Hepatic stellate cell (primary cell): ENCODE data around the gene LYZL6.
"Not testable (repeated sequence)": the region's sequence is repeated elsewhere in the genome, so short reads cannot be mapped to it uniquely, and the experiment has no call there.

Source experiments
- DNase-seq: peaks from one replicate; pipeline ENCODE4 v3.0.0; 2011; ENCODE audit warnings: low spot score

LYZL6 gene

DNA sequence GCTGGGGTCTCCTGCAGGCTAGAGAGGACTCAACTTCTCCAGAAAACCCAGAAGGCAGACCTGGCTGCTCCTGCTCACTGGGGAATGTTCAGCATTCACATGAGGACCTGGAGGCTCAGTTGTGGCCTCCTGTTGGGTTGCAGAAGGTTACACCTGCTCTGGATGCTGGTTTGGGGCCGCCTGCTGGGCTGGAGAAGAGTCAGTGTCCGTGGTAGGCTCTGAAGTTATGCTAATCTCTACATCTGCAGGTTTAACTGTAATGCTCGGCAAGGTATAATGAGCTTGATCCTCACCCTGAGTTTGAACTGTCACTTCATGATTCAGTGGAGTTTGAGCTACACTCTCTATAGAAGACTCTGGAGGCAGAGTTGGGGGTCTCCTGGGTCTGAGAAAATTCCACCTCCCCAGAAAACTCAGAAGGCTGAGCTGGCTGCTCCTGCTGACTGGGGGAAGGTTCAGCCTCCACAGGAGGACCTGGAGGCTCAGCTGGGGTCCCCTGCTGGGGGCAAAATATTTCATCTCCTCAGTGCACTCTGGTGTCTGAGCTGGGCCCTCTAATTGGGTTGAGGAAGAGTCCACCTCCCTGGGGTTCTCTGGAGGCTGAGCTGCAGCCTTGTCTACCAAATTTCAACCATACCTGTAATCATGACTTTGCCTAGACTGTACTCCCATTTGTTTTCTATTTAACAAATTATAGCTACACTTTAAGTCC is 36.4 kb downstream of the LYZL6 start:
- no peak for DNase-seq

DNA sequence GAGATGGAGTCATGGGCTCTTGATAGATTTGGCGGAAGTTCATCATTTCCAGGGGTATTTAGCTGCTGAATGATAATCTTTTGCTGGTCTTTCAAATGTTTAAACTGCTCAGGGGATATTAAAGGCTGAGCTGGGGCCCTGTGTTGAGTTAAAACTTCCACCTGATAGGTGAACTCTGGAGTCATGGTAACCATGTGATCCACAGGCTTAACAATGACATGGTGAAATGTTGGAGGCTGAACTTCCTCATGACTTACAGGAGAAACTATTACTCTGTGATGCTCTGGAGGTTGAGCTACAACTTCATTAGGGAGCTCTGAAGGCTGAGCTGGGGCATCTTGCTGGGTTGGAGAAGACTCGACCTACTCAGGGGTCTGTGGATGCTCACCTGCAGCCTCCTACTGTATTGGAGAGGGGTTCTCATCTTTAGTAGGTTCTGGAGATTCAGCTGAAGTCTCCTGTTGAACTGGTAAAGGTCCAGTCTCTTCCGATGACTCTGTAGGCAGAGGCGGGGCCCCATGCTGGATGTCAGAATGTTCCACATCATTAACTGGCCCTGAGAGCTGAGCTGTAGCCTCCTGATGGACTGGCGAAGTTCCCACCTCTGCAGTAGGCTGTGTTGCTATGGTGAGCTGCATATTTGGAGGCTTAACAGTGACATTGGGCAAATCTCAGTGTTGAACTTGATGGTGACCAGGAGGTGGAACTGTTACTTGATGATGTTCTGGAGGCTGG is 37.2 kb downstream of the LYZL6 start:
- DNase-seq: no peak

DNA sequence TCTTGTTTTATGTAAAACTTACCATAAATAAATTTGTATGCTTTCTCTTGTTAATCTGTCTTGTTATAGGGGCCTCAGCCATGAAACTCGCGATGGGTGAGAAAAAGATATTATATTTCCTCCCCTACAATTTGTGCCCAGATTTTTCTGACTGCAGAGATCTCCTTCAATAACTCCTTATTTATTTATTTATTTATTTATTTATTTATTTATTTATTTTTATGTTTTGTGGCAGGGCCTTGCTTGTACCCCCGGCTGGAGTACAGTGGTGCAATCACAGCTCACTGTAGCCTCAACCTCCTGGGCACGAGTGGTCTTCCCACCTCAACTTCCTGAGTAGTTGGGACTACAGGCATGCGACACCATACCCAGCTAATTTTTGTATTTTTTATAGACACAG is 40.1 kb downstream of the LYZL6 start:
- DNase-seq: no peak

DNA sequence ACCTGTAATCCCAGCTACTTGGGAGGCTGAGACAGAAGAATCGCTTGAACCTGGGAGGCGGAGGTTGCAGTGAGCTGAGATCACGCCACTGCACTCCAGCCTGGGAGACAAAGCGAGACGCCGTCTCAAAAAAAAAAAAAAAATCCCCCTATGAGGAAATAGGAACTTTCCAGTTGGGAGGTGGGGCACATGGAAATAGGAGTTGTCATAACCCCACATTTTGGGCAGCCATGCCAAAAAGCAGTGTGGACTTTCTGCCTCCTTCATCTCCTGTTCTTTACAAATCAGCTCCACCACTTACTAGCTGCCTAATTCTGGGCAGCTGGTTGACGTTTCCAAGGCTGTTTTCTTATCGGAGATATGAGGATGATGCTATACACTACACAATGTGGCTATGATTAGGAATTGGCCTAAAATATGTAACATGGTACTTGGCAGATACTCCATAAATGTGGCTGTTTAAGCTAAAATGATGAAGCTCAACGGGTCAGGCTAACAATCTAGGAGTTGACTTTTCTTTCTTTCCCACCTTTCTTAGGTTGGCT is 41.8 kb downstream of the LYZL6 start:
- DNase-seq: no peak

DNA sequence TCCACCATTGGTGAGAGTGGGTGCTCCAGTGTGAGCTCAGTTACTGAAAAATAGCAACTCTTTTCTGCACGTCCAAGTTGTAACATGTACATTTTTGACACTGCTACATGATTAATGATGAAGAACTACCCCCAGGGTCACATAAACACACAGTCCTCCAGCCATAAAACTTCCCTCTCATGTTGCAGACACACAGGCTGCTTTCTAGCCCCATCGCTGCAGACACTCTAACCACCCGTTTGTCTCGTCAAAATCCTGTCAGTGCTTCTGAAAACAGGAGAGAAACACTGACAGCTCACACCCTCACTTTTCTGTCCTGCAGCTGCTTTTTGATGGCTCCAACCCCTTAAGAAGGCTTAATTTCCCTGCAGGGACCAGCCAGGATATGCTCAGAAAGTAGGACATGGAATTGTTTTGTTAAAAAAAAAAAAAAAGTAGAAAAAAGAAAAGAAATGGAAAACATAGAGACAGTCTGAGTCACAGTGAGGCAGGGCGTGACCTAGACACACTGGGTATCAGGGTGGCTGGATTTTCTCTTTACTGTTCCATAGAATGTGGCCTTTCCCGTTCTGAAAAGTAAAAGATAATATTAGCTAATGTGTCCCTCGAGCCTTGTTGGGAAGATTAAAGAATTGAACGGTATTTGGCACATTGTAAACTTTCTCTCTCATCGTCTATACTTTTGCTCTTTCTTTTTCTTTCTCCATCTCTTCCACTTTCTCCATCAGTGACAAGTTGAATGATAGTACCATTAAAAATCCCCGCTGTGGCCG is 42.6 kb downstream of the LYZL6 start:
- peak; percentile 24 for DNase-seq

DNA sequence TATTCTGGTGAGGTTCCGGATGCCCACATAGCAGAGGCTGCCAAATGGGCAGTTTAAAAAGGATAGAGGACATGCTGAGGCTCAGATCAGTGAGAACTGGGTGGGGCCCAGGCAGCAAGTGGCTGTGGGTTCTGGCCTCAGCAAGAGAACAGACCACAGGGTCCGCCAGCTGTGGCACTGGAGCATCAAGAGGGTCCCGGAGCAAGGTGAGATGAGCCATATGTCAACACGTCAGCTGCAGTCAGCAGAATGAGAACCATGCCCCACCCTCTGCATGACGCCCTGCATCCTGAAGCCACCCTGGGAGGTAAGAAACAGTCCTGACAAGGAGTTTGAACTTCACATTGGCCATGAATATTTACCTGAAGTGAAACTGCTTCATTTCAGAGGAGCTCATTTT is 43.2 kb downstream of the LYZL6 start:
- DNase-seq: no peak

GRCh38 chr17:35898283-35899070 is 45.0 kb downstream of the LYZL6 start:
- no peak for DNase-seq

GRCh38 chr17:35897772-35898171 is 45.7 kb downstream of the LYZL6 start:
- DNase-seq: not testable (repeated sequence)

DNA sequence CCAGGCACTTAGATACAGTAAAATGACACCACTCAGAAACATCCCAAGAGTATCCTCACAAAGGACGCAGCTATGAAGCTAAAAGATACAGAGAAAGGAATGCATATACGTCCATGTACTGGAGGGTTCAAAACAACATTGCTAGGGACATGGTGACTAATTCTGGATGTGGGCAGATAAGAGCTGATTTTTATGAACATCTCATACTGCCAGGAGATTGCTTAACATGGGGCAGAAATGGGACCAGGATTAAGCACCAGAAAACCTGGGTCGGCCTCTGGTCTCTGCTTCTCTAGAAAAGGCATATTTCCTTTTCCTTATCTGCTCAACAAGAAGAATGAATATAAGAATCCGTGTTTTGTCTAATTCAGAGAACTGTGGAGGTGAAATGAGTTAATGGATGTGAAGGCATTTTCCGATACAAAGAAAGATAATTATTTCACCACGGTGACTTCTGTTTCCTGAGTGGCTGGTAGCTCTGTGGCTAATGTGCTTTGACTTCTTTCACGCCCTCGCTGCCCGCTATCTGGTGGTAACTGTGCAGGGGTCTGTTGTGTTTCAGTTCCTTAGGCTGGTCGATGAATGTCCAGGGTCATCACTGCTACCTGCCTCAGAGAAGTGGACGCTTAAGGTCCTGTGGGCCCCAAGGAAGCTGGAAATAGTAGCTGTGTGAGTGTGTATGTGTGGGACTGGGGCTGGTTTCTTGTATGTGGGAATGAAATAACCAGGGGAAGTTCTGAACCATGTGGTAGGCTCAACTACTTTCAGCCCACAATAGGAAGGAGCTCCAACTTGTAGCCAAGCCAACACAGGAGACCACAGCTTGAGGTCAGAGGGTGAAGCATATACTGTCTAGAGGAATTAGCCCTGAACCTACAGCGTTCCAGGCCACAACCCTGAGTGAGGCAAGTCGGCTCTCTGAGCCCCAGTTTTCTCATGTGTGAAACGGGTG is 47.6 kb downstream of the LYZL6 start:
- DNase-seq: peak; percentile 29

DNA sequence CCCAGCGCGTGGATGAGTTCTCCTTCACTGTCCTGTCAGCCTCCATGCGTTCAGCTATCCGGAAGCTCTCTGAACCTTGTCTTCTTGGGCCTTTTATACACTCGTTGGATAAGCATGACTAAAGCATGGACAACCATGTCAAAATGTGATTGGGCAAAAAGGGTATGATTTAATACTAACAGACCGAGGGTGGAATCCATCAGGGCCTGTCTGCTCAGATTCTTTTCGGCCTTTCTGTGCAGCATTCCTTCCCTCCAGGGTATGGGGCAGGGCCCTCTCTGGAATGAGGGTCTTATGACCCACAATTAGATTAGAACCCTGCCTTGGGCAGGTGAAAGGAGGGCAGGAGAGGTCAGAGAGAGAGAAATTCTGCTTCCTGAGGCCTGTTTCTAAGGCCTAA is 49.3 kb downstream of the LYZL6 start:
- no peak for DNase-seq

DNA sequence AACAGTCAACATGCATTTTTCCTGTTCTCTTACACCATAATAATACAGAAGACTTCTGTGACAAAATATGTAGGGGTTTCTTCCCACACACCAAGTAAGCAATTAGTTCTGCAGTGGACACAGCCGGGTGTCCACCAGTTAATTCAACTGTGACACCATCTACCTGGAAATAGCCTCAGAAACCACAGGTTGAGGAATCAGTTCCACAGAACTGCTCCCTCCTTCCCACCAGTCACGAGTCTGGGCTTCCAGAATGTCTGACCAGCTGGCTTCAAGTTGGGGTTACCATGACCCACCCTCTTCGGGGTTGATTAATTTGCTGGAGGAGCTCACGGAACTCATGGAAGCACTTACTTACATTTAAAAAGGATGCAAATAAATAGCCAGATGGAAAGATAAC is 49.8 kb downstream of the LYZL6 start:
- no peak for DNase-seq

GRCh38 chr17:35892091-35893035 is 51.1 kb downstream of the LYZL6 start:
- no peak for DNase-seq

DNA sequence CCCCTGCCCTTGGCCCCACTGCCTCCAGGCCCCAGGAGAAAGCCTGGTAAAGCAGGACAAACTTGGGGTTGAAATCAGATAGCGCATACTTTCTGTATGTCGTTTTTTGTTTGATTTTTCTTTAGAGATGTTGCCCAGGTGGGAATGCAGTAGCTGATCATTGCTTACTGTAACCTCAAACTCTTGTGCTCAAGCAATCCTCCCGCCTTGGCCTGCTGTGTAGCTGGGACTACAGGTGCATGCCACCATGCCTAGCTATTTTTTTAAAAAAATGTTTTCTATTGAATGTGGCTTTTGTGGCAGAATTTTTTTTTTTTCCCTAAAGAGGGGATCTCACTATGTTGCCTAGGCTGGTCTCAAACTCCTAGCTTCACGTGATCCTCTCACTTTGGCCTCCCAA is 52.2 kb downstream of the LYZL6 start:
- DNase-seq: no peak

DNA sequence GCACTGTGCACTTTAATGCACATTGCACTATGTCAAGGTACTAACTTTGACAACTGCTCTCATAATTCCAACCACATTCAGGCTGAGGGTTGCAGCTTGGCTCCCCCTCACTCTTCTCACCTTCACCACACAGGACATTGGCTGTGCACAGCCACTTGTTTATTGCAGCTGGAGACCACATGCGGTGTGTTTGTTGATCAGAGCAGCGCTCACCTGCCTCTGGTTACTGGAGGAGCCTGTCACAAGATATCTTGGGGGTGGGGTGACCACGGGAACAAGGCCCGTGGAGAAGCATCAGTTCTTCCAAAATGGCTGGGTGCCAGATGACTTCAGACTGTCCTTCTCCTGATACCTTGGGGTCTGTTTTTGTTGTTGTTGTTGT is 52.7 kb downstream of the LYZL6 start:
- no peak for DNase-seq

DNA sequence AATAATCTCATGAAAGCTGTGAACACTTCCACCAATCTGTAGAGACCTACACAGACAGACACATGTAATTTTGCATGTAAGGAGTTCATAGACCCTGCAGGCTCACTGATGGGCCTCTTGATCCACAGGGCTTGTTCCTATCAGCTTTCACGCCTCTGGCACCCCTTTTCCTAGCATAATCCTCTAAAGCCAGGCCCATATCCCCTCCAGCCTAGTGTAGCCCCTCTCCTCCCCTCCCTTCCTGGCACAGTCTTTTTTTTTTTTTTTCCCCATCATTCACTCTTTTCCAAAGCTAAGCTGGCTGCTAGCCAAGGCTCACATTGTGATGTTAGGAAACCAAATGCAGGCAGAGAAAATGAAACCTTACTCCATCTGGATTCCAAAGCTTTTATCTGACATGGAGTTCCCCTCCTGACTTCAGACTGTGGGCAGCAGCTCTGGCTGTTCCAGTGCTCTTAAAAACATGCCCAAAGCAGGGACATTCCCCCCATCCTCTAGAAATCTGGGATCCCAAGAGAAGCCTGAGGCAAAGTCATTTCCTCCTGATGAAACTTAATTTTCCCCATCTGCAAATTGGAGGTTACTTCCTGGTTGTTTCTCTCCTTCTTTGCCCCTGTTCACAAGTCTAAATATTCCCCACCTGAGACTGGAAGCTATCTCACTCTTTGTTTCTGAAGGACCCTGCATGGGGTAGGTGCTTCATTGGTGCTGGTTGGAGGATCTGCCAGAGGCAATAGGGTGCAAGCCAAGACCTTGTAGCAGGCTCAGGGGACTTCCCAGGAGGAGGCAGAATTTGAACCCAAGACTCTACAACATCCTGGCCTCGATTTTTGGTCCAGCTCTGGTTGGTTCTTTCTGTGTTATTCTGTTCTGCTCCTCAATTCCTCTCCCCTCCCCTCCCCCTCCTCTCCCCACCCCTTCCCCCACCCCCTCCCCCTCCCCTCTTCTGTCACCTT is 53.4 kb downstream of the LYZL6 start:
- DNase-seq: no peak

DNA sequence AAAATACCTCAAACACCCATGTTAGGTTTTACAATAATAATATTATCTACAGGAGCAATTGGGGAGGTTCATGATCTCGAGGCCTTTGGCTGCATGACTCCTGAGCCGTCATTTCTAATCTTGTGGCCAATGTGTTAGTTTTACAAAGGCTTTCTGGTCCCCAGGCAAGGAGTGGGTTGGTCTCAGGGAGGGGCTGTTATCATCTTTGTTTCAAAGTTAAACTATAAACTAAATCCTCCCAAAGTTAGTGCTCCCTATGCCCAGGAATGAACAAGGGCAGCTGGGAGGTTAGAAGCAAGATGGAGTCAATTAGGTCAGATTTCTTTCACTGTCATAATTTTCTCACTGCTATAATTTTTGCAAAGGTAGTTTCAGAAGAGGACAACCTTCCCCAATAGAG is 54.3 kb downstream of the LYZL6 start:
- no peak for DNase-seq
